K562 (cell line): ENCODE data around the gene HMCN2. TPM values are rescaled to one million over a fixed set of nuclear protein-coding genes. Genes with fewer than 3 reads are reported as not detected.

ENCODE experiments used
- ATAC-seq: fragments of 200-7000 bp; cut with Tn5 transposase; 3 replicates; pipeline ENCODE4 v1.9.1; 2020; ENCODE audit warnings: moderate library complexity
- BruUV-seq: library from RNA; stranded (reverse); fragments of 400-500 nt; replicated peaks from 2 replicates; lab custom pipeline; 2021; lab: Mats Ljungman, UMichigan
- CTCF ChIA-PET: fragments of 300-600 bp; formaldehyde crosslinking; extraction: SDS; loops from one replicate; lab custom pipeline; 2021; ENCODE audit warnings: low intra/inter-chr PET ratio; lab: Yijun Ruan, JAX
- POLR2A ChIA-PET: fragments of 300-600, 350-650 bp; sonication (Branson Sonifier 250); formaldehyde crosslinking; extraction: SDS; loops from one replicate; lab custom pipeline; 2021; ENCODE audit warnings: antibody characterized with exemption, inconsistent platforms; lab: Yijun Ruan, JAX
- DNase-seq, 4 experiments: peaks; one replicate each; pipeline versions ENCODE4 v3.0.0 to v3.0.0-alpha.2; 2011 to 2018; ENCODE audit warnings: low spot score in 3 of 4, mixed read lengths in 3 of 4; ENCODE audit errors: extremely low read depth in 1 of 4
- FAIRE-seq: peaks from 2 replicates; lab custom pipeline; 2011; peaks lifted over from hg19 to GRCh38; lab: Jason Lieb, UNC
- H2AFZ ChIP-seq: 2 replicates; pipeline ENCODE4 v1.6.0; 2011; ENCODE audit warnings: low read depth, low read length, control low read depth, inconsistent platforms
- H3K27ac ChIP-seq: fragments of 200-600 bp; 3 replicates; pipeline ENCODE4 v1.8.0; 2011; ENCODE audit warnings: low read depth, mild to moderate bottlenecking, control low read depth, inconsistent platforms, low read length, moderate library complexity, mixed read lengths; ENCODE audit errors: extremely low read depth
- H3K27me3 ChIP-seq, 2 experiments: fragments of 300-600 bp in 1 of 2; 2 replicates in 1 of 2; 3 replicates in 1 of 2; pipeline versions ENCODE4 v1.6.0 to v1.8.0; 2011; ENCODE audit warnings: inconsistent platforms in 2 of 2, low read length in 2 of 2, mild to moderate bottlenecking in 1 of 2, mixed read lengths in 1 of 2, moderate library complexity in 1 of 2; ENCODE audit not compliant: control insufficient read depth in 2 of 2, insufficient read depth in 2 of 2
- H3K36me3 ChIP-seq: fragments of 300-600 bp; 3 replicates; pipeline ENCODE4 v1.8.0; 2011; ENCODE audit warnings: mild to moderate bottlenecking, low read length, inconsistent platforms; ENCODE audit not compliant: control insufficient read depth, insufficient read depth
- H3K4me1 ChIP-seq, 2 experiments: fragments of 200-600 bp in 1 of 2; replicated peaks in 1 of 2; 2 replicates in 1 of 2; 3 replicates in 1 of 2; pipeline versions ENCODE4 v1.5.1 to v1.8.0; 2011; ENCODE audit warnings: inconsistent platforms in 2 of 2, low read length in 2 of 2, mild to moderate bottlenecking in 1 of 2, mixed read lengths in 1 of 2, moderate library complexity in 1 of 2; ENCODE audit not compliant: control insufficient read depth in 2 of 2, insufficient read depth in 2 of 2
- H3K4me2 ChIP-seq: 2 replicates; pipeline ENCODE4 v1.6.1; 2011; ENCODE audit warnings: low read length, control low read depth, inconsistent platforms, mixed read lengths; ENCODE audit not compliant: insufficient read depth
- H3K4me3 ChIP-seq: fragments of 200-600 bp; sonication (generic), shearing (Covaris generic); 2 replicates; pipeline ENCODE4 v1.5.1; 2016; ENCODE audit warnings: control low read depth, inconsistent platforms
- H3K79me2 ChIP-seq: fragments of 200-600 bp; 3 replicates; pipeline ENCODE4 v1.8.0; 2011; ENCODE audit warnings: low read length, inconsistent platforms; ENCODE audit not compliant: control insufficient read depth, insufficient read depth
- H3K9ac ChIP-seq, 2 experiments: 2 replicates each; pipeline versions ENCODE4 v1.6.0 to v1.6.1; 2011; ENCODE audit warnings: low read depth in 2 of 2, low read length in 2 of 2, control low read depth in 1 of 2, inconsistent platforms in 1 of 2, mild to moderate bottlenecking in 1 of 2, mixed read lengths in 1 of 2; ENCODE audit not compliant: insufficient read depth in 1 of 2
- H3K9me1 ChIP-seq: one replicate; pipeline ENCODE4 v1.6.0; 2011; ENCODE audit warnings: inconsistent platforms, mild to moderate bottlenecking, low read length, moderate library complexity; ENCODE audit not compliant: control insufficient read depth, insufficient read depth
- H3K9me3 ChIP-seq: replicated peaks from 2 replicates; pipeline ENCODE4 v1.5.1; 2011; ENCODE audit warnings: low read depth, low read length, inconsistent platforms; ENCODE audit not compliant: control insufficient read depth, insufficient read depth
- H4K20me1 ChIP-seq: replicated peaks from 2 replicates; pipeline ENCODE4 v1.6.1; 2011; ENCODE audit warnings: low read length, inconsistent platforms, mixed read lengths; ENCODE audit not compliant: control insufficient read depth, insufficient read depth
- GABPB1 ChIP-seq: sonication (generic); formaldehyde crosslinking; IDR thresholded peaks from 2 replicates; pipeline ENCODE4 v1.8.0; 2022; ENCODE audit warnings: mild to moderate bottlenecking, missing genetic modification reagents
- HIVEP1 ChIP-seq: fragments of 250-450 bp; sonication (Bioruptor Pico); IDR thresholded peaks from 2 replicates; pipeline ENCODE4 v1.4.0; 2020; ENCODE audit warnings: mild to moderate bottlenecking
- KDM1A ChIP-seq, 2 experiments: fragments of 450-650 bp; IDR thresholded peaks; 2 replicates each; pipeline ENCODE4 v1.6.1; 2016; ENCODE audit warnings: mild to moderate bottlenecking in 2 of 2
- L3MBTL2 ChIP-seq: fragments of 450-650 bp; IDR thresholded peaks from 2 replicates; pipeline ENCODE4 v1.6.1; 2016; ENCODE audit warnings: mild to moderate bottlenecking, moderate library complexity
- NR2C1 ChIP-seq, 2 experiments: fragments of 450-650 bp; IDR thresholded peaks; 2 replicates each; pipeline ENCODE4 v1.6.1; 2017; ENCODE audit warnings: mild to moderate bottlenecking in 2 of 2, antibody characterized with exemption in 1 of 2, inconsistent platforms in 1 of 2, missing compliant biosample characterization in 1 of 2, missing genetic modification characterization in 1 of 2
- NR2C2 ChIP-seq, 2 experiments: fragments of 200-800 bp in 1 of 2; sonication (Bioruptor generic) in 1 of 2; sonication (generic) in 1 of 2; formaldehyde crosslinking in 1 of 2; IDR thresholded peaks; 2 replicates each; pipeline versions ENCODE4 v1.6.1 to v1.8.0; 2016 to 2022; ENCODE audit warnings: mild to moderate bottlenecking in 1 of 2, missing compliant biosample characterization in 1 of 2, missing genetic modification characterization in 1 of 2, missing genetic modification reagents in 1 of 2
- TAF1 ChIP-seq: IDR thresholded peaks from 2 replicates; pipeline ENCODE4 v1.6.1; 2011; ENCODE audit warnings: mild to moderate bottlenecking, low read length, moderate library complexity; ENCODE audit not compliant: insufficient read depth, control insufficient read depth, severe bottlenecking; ENCODE audit errors: extremely low read depth
- TCF3 ChIP-seq: sonication (generic); formaldehyde crosslinking; IDR thresholded peaks from 2 replicates; pipeline ENCODE4 v1.4.0; 2020; ENCODE audit warnings: mild to moderate bottlenecking, missing genetic modification reagents
- TOE1 ChIP-seq, 2 experiments: fragments of 450-650 bp in 1 of 2; sonication (generic) in 1 of 2; formaldehyde crosslinking in 1 of 2; IDR thresholded peaks; 2 replicates each; pipeline versions ENCODE4 v1.7.1 to v1.8.0; 2016 to 2022; ENCODE audit warnings: borderline replicate concordance in 2 of 2, mild to moderate bottlenecking in 2 of 2, antibody characterized with exemption in 1 of 2, inconsistent platforms in 1 of 2, low read depth in 1 of 2, missing genetic modification reagents in 1 of 2, moderate library complexity in 1 of 2
- ZNF766 ChIP-seq: fragments of 200-800 bp; sonication (Bioruptor generic); conservative IDR thresholded peaks from 2 replicates; pipeline ENCODE4 v1.6.1; 2016; ENCODE audit warnings: missing genetic modification characterization, missing compliant biosample characterization
- WGBS: fragments of 100-300 bp; shearing (Covaris generic); methylation state at CpG from one replicate; pipeline ENCODE4 v1.1.6; 2016; ENCODE audit warnings: low coverage, mixed read lengths; ENCODE audit not compliant: insufficient coverage; ENCODE audit errors: missing lambda C conversion rate; 5-methylcytosine and 5-hydroxymethylcytosine counted together
- in situ Hi-C: fragments of 300-500 bp; cut with MboI; formaldehyde crosslinking; loops from 4 replicates; pipeline ENCODE4 v1.15.0; 2018; ENCODE audit warnings: inconsistent platforms, mixed read lengths
- intact Hi-C: fragments of 100-400 bp; cut with micrococcal nuclease; formaldehyde crosslinking; loops from 2 replicates; pipeline ENCODE4 v1.14.2; 2022
- polyA plus RNA-seq, 8 experiments: library from polyadenylated mRNA; depleted of rRNA in 4 of 8; stranded (reverse) in 5 of 8; unstranded in 3 of 8; fragments of >200 nt; fragmentation: Nextera tagmentation in 2 of 8; fragmentation: Illumina TruSeq in 1 of 8; extraction: Ambion mirVana in 2 of 8; extraction: Trizol in 1 of 8; gene quantifications; 2 replicates each; pipeline versions ENCODE4 v1.2.1 to v1.2.3, GENCODE V29; 2011 to 2014; ENCODE audit warnings: inconsistent platforms in 1 of 8, missing spikeins in 1 of 8
- total RNA-seq, 7 experiments: library from RNA; depleted of rRNA in 6 of 7; stranded (reverse); fragments of >200 nt in 6 of 7; fragmentation: Illumina TruSeq in 2 of 7; extraction: Trizol in 2 of 7; gene quantifications; 2 replicates each; pipeline versions ENCODE4 v1.2.1 to v1.2.3, GENCODE V29; 2011 to 2021; ENCODE audit warnings: low replicate concordance in 1 of 7
- TF ChIP-seq, protein P1 (sequence below): fragments of 450-650 bp; IDR thresholded peaks from one replicate; pipeline ENCODE4 v1.6.1; 2018; ENCODE audit warnings: mild to moderate bottlenecking, moderate library complexity; ENCODE audit not compliant: partially characterized antibody
- TF ChIP-seq, protein P2 (sequence below), 2 experiments: fragments of 450-650 bp in 1 of 2; sonication (generic) in 1 of 2; formaldehyde crosslinking in 1 of 2; IDR thresholded peaks in 1 of 2; conservative IDR thresholded peaks in 1 of 2; 2 replicates each; pipeline versions ENCODE4 v1.6.1 to v1.8.1; 2016 to 2023; ENCODE audit warnings: mild to moderate bottlenecking in 2 of 2, moderate library complexity in 2 of 2, inconsistent platforms in 1 of 2, missing genetic modification reagents in 1 of 2
- TF ChIP-seq, protein P3 (sequence below): sonication (generic); formaldehyde crosslinking; IDR thresholded peaks from 2 replicates; pipeline ENCODE4 v1.5.0; 2020; ENCODE audit warnings: missing genetic modification reagents

HMCN2 gene
- total and polyA plus RNA-seq, 9 of the 15 experiments (the other 6 are each of a cell fraction or from before 2014, with no cell fraction given) = 0.01 TPM; not detected in 8

DNA sequence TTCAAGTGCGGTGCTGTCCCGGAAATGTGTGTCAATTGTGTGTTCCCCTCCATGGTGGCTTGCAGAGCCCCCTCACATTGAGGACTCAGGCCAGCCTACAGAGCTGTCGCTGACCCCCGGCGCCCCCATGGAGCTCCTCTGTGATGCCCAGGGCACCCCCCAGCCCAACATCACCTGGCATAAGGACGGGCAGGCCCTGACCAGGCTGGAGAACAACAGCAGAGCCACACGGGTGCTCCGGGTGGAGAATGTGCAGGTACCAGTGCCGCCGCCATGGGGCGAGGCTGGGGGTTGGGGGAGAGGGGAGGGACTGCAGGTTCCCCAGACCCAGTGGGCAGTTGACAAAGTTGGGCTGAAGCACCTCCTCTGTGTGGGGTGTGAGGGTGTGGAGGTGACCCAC, 128.8 kb downstream of the HMCN2 start (continued):
- TF ChIP-seq, protein P1, sequence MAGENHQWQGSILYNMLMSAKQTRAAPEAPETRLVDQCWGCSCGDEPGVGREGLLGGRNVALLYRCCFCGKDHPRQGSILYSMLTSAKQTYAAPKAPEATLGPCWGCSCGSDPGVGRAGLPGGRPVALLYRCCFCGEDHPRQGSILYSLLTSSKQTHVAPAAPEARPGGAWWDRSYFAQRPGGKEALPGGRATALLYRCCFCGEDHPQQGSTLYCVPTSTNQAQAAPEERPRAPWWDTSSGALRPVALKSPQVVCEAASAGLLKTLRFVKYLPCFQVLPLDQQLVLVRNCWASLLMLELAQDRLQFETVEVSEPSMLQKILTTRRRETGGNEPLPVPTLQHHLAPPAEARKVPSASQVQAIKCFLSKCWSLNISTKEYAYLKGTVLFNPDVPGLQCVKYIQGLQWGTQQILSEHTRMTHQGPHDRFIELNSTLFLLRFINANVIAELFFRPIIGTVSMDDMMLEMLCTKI = no peak
- TF ChIP-seq, protein P2, sequence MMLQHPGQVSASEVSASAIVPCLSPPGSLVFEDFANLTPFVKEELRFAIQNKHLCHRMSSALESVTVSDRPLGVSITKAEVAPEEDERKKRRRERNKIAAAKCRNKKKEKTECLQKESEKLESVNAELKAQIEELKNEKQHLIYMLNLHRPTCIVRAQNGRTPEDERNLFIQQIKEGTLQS (IDR thresholded peaks at IDR 0.05) = no peak
- TF ChIP-seq, protein P2 (CRISPR knock-in tag; conservative IDR thresholded peaks at IDR 0.05) = no peak
- TF ChIP-seq ZNF766 (CRISPR knock-in tag) (no peak), TAF1 (no peak), KDM1A (IDR thresholded peaks at IDR 0.05) (no peak)

DNA sequence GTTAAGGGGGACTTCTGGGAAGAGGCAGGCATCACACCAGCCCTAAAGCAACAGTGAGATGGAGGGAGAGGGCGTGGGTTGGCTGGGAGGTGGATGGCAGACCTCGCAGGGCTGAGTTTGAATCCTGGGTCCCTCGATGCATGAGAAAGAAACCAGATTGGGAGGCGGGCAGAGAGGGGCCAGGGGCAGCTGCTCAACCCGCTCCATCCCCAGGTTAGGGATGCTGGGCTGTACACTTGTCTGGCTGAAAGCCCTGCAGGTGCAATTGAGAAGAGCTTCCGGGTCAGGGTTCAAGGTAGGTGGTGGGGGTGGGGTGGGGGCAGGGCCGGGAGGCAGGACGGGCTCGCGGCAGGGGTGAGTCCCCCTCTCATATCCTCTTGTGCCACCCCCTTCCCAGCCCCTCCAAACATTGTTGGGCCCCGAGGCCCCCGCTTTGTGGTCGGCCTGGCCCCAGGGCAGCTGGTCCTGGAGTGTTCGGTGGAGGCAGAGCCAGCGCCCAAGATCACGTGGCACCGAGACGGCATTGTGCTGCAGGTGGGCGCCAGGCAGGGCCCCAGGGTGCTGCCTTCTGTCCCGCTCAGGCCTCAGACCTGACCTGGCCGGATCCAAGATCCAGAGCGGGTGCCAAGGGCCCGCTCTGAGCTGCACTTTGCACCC, 129.4 kb downstream of the HMCN2 start:
- CTCF ChIA-PET = no interaction called here
- ATAC-seq (no peak), FAIRE-seq (no peak), DNase-seq (no peak)
- in situ Hi-C loops = no loop called here
- intact Hi-C loops = no loop called here
- no TSS peak for BruUV-seq
- no peak overlapping the region for H3K4me3 ChIP-seq
- POLR2A ChIA-PET = interaction anchor here (0.6 kb wide), 1 partner anchor 58 kb away, joined by 3 read pairs; no protein-coding TSS in a partner anchor
- H4K20me1 ChIP-seq = no peaks in the 10 kb centered on the region
- H3K4me2 ChIP-seq = no peak overlapping the region
- H3K79me2 ChIP-seq = no peaks in the 10 kb centered on the region
- no peak overlapping the region for H3K9ac ChIP-seq
- H3K9me3 ChIP-seq = no peaks in the 10 kb centered on the region
- 28% methylated on average over 16 of the region's 23 CpGs for WGBS
- no peaks in the 10 kb centered on the region for H3K36me3 ChIP-seq
- H3K27me3 ChIP-seq = peaks cover 11 to 53% of the 10 kb centered on the region in 2 experiments
- H3K4me1 ChIP-seq = peaks cover 0 to 28% of the 10 kb centered on the region in 2 experiments; a peak in 2 of 5 replicates
- H3K27ac ChIP-seq = no peak overlapping the region
- H3K9me1 ChIP-seq = no peaks in the 10 kb centered on the region
- no peak overlapping the region for H2AFZ ChIP-seq
- TF ChIP-seq HIVEP1 (no peak), GABPB1 (CRISPR knock-in tag) (peak; percentile 68; the same call in 1 of the 2 replicates), NR2C1 (IDR thresholded peaks at IDR 0.05) (peak; percentile 81), NR2C1 (tag; IDR thresholded peaks at IDR 0.05) (peak; percentile 69; the same call in 1 of the 2 replicates), L3MBTL2 (no peak), TOE1 (IDR thresholded peaks at IDR 0.05; ENCODE audit: borderline replicate concordance) (no peak), TOE1 (CRISPR knock-in tag; IDR thresholded peaks at IDR 0.05; ENCODE audit: borderline replicate concordance, low read depth) (no peak), TCF3 (CRISPR knock-in tag) (no peak), NR2C2 (CRISPR knock-in tag; IDR thresholded peaks at IDR 0.05) (peak; percentile 84), NR2C2 (tag; IDR thresholded peaks at IDR 0.05) (peak; percentile 63)
- TF ChIP-seq, protein P3, sequence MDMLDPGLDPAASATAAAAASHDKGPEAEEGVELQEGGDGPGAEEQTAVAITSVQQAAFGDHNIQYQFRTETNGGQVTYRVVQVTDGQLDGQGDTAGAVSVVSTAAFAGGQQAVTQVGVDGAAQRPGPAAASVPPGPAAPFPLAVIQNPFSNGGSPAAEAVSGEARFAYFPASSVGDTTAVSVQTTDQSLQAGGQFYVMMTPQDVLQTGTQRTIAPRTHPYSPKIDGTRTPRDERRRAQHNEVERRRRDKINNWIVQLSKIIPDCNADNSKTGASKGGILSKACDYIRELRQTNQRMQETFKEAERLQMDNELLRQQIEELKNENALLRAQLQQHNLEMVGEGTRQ = peak; percentile 6; the same call in 1 of the 2 replicates
